OCI-LY7 (cell line): ENCODE measurements around the gene TPPP.

ENCODE experiments used
- CTCF ChIP-seq: fragments of 200-600 bp; sonication (generic); conservative IDR thresholded peaks from 2 replicates; pipeline ENCODE4 v1.5.1; 2014; ENCODE audit warnings: mild to moderate bottlenecking, antibody characterized with exemption, low read length, moderate library complexity, mixed read lengths
- EZH2phosphoT487 ChIP-seq: fragments of 200-600 bp; sonication (generic); IDR thresholded peaks from 2 replicates; pipeline ENCODE4 v1.6.1; 2018; ENCODE audit warnings: low read depth, borderline replicate concordance, mild to moderate bottlenecking, mixed run types, antibody characterized with exemption, low read length, moderate library complexity, mixed read lengths

- TF ChIP-seq CTCF: no peak
- TF ChIP-seq EZH2phosphoT487: no peak
Observed at GRCh38 chr5:651296-652022, 41.7 kb downstream of the TPPP start.
